NT2/D1 (cell line): Measurements from ENCODE around the gene ZSCAN10.

ENCODE experiments used
- DNase-seq: peaks from one replicate; pipeline ENCODE4 v3.0.0-alpha.2; 2011; ENCODE audit warnings: low read depth, low spot score
- H3K27me3 ChIP-seq: 2 replicates; pipeline ENCODE4 v1.6.0; 2011; ENCODE audit warnings: mild to moderate bottlenecking; ENCODE audit not compliant: insufficient read length, insufficient read depth
- H3K36me3 ChIP-seq: 2 replicates; pipeline ENCODE4 v1.6.1; 2011; ENCODE audit warnings: mild to moderate bottlenecking, low read length, mixed read lengths; ENCODE audit not compliant: insufficient read depth, insufficient read length
- H3K4me1 ChIP-seq: 2 replicates; pipeline ENCODE4 v1.5.1; 2011; ENCODE audit not compliant: insufficient read depth, insufficient read length
- H3K4me3 ChIP-seq: 2 replicates; pipeline ENCODE4 v1.5.1; 2011; ENCODE audit warnings: low read depth; ENCODE audit not compliant: insufficient read length
- H3K9ac ChIP-seq: 2 replicates; pipeline ENCODE4 v1.6.0; 2011; ENCODE audit warnings: low read depth; ENCODE audit not compliant: insufficient read length
- H3K9me3 ChIP-seq: 2 replicates; pipeline ENCODE4 v1.5.1; 2011; ENCODE audit warnings: mild to moderate bottlenecking, low read length; ENCODE audit not compliant: insufficient read depth
- SUZ12 ChIP-seq: IDR thresholded peaks from 2 replicates; pipeline ENCODE4 v1.6.1; 2011; ENCODE audit not compliant: insufficient read length, insufficient read depth; ENCODE audit errors: extremely low read depth
- YY1 ChIP-seq: IDR thresholded peaks from 2 replicates; pipeline ENCODE4 v1.6.1; 2011; ENCODE audit not compliant: insufficient read length, insufficient read depth
- ZNF274 ChIP-seq: IDR thresholded peaks from 2 replicates; pipeline ENCODE4 v1.6.1; 2011; ENCODE audit warnings: mild to moderate bottlenecking, low read depth, low read length

Gene ZSCAN10

DNA sequence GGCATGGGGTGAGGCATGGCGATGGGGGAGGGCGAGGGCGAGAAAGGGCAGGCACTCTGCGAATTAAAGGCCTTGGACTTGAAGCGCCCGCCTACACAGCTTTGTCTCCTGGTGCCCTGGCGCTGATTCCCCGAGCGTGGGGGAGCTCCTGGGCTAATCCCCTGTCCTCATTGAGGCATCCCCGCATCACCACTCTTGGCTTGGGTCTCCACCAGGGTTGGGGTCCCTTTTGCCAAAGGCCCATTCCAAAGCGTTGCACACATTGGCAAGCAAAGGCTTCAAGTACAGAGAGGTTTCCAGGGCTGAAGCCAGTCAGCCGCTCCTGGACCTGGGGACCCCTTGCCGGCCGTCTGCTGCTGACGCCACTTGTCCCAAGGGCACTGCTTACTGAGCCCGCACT, 21.3 kb upstream of the ZSCAN10 start:
- Histone ChIP-seq H3K9ac (peak overlapping the region; percentile 42), H3K27me3 (no peaks in the 10 kb centered on the region), H3K9me3 (no peaks in the 10 kb centered on the region), H3K4me3 (no peak overlapping the region), H3K36me3 (peaks cover 52% of the 10 kb centered on the region), H3K4me1 (peaks cover 9% of the 10 kb centered on the region)
- no peak for DNase-seq
- TF ChIP-seq SUZ12 (no peak), ZNF274 (no peak), YY1 (no peak)

DNA sequence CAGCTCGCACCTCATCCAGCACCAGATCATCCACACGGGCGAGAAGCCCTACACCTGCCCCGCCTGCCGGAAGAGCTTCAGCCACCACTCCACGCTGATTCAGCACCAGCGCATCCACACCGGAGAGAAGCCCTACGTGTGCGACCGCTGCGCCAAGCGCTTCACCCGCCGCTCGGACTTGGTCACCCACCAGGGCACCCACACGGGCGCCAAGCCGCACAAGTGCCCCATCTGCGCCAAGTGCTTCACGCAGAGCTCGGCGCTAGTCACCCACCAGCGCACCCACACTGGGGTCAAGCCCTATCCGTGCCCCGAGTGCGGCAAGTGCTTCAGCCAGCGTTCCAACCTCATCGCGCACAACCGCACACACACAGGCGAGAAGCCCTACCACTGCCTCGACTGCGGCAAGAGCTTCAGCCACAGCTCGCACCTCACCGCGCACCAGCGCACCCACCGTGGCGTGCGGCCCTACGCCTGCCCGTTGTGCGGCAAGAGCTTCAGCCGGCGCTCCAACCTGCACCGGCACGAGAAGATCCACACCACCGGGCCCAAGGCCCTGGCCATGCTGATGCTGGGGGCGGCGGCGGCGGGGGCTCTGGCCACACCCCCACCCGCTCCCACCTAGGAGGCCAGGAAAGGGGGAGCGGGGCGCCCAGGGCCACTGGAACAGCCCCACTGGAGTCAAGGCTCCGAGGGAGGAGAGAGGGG, 20.8 kb upstream of the ZSCAN10 start:
- TF ChIP-seq SUZ12, result no peak
- no peak for TF ChIP-seq ZNF274
- TF ChIP-seq YY1, result no peak
- no peak for DNase-seq
- no peak overlapping the region for H3K4me3 ChIP-seq
- peaks cover 14% of the 10 kb centered on the region for H3K4me1 ChIP-seq
- peaks cover 57% of the 10 kb centered on the region for H3K36me3 ChIP-seq
- no peak overlapping the region for H3K9ac ChIP-seq
- H3K9me3 ChIP-seq, result no peaks in the 10 kb centered on the region
- H3K27me3 ChIP-seq, result no peaks in the 10 kb centered on the region

DNA sequence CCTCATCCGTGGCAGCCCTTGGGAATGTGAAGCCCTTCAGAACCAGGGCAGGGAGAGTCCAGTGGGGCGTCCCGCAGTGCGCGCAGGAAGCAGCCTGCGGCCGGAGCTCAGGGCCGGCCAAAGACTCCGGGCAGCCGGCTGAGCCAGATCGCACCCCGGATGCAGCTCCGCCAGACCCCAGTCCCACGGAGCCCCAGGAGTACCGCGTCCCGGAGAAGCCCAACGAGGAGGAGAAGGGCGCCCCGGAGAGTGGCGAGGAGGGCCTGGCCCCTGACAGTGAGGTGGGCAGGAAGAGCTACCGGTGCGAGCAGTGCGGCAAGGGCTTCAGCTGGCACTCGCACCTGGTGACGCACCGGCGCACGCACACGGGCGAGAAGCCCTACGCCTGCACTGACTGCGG, 20.2 kb upstream of the ZSCAN10 start:
- peaks cover 14% of the 10 kb centered on the region for H3K4me1 ChIP-seq
- no peaks in the 10 kb centered on the region for H3K9me3 ChIP-seq
- no peak overlapping the region for H3K4me3 ChIP-seq
- DNase-seq, result no peak
- TF ChIP-seq SUZ12 (no peak), ZNF274 (no peak)
- no peak overlapping the region for H3K9ac ChIP-seq
- H3K36me3 ChIP-seq, result peaks cover 63% of the 10 kb centered on the region
- H3K27me3 ChIP-seq, result no peaks in the 10 kb centered on the region

DNA sequence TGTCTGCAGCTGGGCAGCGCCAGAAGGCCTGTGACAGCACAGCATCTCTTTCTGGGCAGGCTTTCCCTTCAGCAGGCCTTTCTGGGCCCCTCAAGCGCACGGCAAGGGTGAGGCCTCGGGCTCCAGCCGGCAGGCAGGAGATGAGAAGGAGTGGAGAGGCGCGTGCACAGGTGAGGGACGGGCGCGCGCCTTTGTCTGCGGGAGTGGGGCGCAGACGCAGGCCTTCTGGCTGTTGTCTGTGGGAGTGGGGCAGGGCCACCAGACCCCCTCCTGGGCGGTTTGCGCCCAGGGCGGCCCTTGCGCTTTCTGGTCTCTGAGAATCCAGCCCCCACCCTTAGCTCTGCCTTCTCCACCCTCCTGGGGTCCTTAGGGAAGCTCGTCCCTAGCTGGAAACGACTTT, 19.8 kb upstream of the ZSCAN10 start:
- Histone ChIP-seq H3K4me1 (peaks cover 14% of the 10 kb centered on the region), H3K36me3 (peaks cover 67% of the 10 kb centered on the region), H3K9me3 (no peaks in the 10 kb centered on the region), H3K4me3 (no peak overlapping the region), H3K9ac (no peak overlapping the region), H3K27me3 (no peaks in the 10 kb centered on the region)
- DNase-seq, result no peak
- TF ChIP-seq YY1 (no peak), ZNF274 (no peak), SUZ12 (no peak)

DNA sequence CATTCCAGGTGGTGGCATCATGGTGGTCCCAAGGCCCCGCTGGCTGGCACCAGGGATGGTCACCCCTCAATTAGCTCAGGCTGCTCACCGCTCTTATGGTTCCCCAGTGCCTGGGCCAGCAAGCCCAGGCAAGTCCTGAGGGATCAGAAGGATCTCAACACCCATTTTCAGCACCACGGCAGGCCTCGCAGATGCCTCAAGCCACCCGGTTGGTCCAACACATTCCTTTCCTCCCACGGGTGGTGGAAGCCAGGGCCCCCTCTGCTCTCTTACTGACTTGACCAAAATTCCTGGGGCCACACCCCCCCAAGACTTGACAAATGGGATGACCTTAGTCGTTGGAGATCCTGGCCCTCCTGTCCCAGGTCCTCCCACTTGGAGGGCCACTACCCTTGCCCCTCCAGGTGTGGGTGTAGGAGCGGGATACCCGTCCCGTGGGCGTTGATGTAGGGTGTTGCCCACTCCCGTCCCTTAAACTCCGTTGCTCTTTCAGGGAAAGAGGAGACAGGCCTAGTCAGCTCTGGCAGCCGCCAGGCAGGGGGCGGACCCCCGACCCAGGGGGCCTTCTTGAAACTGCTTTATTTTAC, 19.2 kb upstream of the ZSCAN10 start:
- TF ChIP-seq ZNF274 (no peak), YY1 (no peak), SUZ12 (no peak)
- Histone ChIP-seq H3K4me3 (no peak overlapping the region), H3K27me3 (no peaks in the 10 kb centered on the region), H3K4me1 (peaks cover 16% of the 10 kb centered on the region), H3K9ac (no peak overlapping the region), H3K36me3 (peaks cover 70% of the 10 kb centered on the region), H3K9me3 (no peaks in the 10 kb centered on the region)
- DNase-seq, result no peak

DNA sequence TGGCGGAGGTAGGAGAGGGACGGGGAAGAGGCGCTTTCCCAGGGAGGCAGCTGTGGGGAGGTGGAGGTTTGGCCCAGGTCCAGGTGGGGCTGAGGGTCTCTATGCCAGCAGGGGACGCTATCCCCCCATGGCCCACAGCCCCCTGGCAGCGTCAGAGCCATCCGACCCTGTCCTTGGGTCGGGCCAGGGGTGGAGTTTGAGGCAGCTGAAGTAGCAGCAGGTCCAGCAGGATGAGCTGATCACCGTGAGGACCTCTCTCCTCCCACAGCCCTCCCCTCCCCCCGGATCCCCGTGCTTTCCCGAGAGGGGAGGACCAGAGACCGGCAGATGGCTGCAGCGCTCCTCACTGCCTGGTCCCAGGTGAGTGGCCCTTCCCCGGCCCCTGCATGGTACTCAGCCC, 16.5 kb upstream of the ZSCAN10 start:
- Histone ChIP-seq H3K4me1 (peaks cover 13% of the 10 kb centered on the region), H3K4me3 (no peak overlapping the region), H3K9me3 (no peaks in the 10 kb centered on the region), H3K27me3 (no peaks in the 10 kb centered on the region), H3K9ac (peak overlapping the region; percentile 38), H3K36me3 (peaks cover 65% of the 10 kb centered on the region)
- no peak for DNase-seq
- TF ChIP-seq ZNF274 (no peak), YY1 (no peak), SUZ12 (no peak)

DNA sequence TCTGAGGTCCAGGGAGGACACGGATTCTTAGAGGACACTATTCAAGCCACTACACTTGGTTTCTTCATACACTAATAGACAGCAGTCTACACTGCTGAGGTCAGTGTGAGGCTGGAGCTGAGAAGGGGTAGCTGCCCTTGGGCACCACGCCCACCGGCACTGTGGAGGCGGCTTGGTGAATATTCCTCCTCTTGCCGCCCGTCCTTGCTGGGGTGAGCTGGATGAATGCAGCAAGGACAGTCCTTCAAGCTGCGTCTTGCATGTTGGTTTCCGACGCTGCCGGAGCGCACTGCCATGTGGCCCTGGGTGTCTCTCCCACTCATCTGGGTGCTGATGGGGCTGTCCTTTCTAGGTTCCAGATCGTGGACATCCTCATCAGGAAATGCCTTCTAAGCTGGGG, 15.9 kb upstream of the ZSCAN10 start:
- no peak for DNase-seq
- Histone ChIP-seq H3K9me3 (no peaks in the 10 kb centered on the region), H3K27me3 (no peaks in the 10 kb centered on the region), H3K9ac (peak overlapping the region; percentile 38), H3K36me3 (peaks cover 59% of the 10 kb centered on the region), H3K4me3 (no peak overlapping the region), H3K4me1 (peaks cover 13% of the 10 kb centered on the region)
- no peak for TF ChIP-seq ZNF274
- TF ChIP-seq YY1, result no peak
- TF ChIP-seq SUZ12, result no peak
